Measurements from ENCODE around the gene IMPA2. TPM values are rescaled to one million over a fixed set of nuclear protein-coding genes. Genes with fewer than 3 reads are reported as not detected.
"Not testable (repeated sequence)": the region's sequence is repeated elsewhere in the genome, so short reads cannot be mapped to it uniquely, and the experiment has no call there.

The IMPA2 gene
- total RNA-seq, 4 donors from 2014 or later: 121 to 235 (median 164) TPM

GRCh38 chr18:12035481-12035880 is 54.2 kb downstream of the IMPA2 start:
- Histone ChIP-seq H3K27me3 (peaks cover 0 to 7% (median 0%) of the 10 kb centered on the region in 4 donors), H3K4me1 (peaks cover 29 to 93% (median 42%) of the 10 kb centered on the region in 3 donors), H3K4me3 (no peak overlapping the region), H3K27ac (peak overlapping the region; percentile 63 to 90 (median 84)), H3K36me3 (peaks cover 0 to 27% (median 3%) of the 10 kb centered on the region in 3 donors), H3K9me3 (no peaks in the 10 kb centered on the region)
- intact Hi-C loops (cut with DNase I): loop anchor here (10.0 kb wide), 1 partner anchor 181 kb away; the partner anchor contains the start of gene CHMP1B
- DNase-seq: no peak
- 34 to 90% methylated on average over 2 to 5 of the region's 6 CpGs for WGBS, 2 donors
- no peak for TF ChIP-seq POLR2A (IDR thresholded peaks at IDR 0.05)
- no peak for TF ChIP-seq CTCF (IDR thresholded peaks at IDR 0.05)

GRCh38 chr18:12036201-12036751 is 55.0 kb downstream of the IMPA2 start:
- Histone ChIP-seq H3K4me1 (peaks cover 25 to 85% (median 34%) of the 10 kb centered on the region in 3 donors), H3K9me3 (no peaks in the 10 kb centered on the region), H3K36me3 (peaks cover 0 to 21% (median under 1%) of the 10 kb centered on the region in 3 donors), H3K4me3 (no peak overlapping the region), H3K27ac (peak overlapping the region; percentile 63 to 90 (median 84)), H3K27me3 (peaks cover 0 to 7% (median 0%) of the 10 kb centered on the region in 4 donors)
- WGBS, 2 donors: 47 to 55% methylated on average over 6 to 8 of the region's 9 CpGs
- TF ChIP-seq POLR2A (IDR thresholded peaks at IDR 0.05) (no peak), CTCF (IDR thresholded peaks at IDR 0.05) (no peak)
- DNase-seq: no peak
- intact Hi-C loops (cut with DNase I): loop anchor here (10.0 kb wide), 1 partner anchor 181 kb away; the partner anchor contains the start of gene CHMP1B

GRCh38 chr18:12038082-12038638 is 56.9 kb downstream of the IMPA2 start:
- DNase-seq: no peak
- intact Hi-C loops (cut with DNase I): loop anchor here (10.0 kb wide), 1 partner anchor 183 kb away; the partner anchor contains the start of gene CHMP1B
- H3K4me3 ChIP-seq: peak overlapping the region; percentile 36 to 73 (median 54)
- no peaks in the 10 kb centered on the region for H3K9me3 ChIP-seq
- peaks cover 15 to 66% (median 17%) of the 10 kb centered on the region in 3 donors for H3K4me1 ChIP-seq
- H3K27me3 ChIP-seq: peaks cover 0 to 7% (median 0%) of the 10 kb centered on the region in 4 donors
- whole genome bisulfite sequencing, 2 donors: 18 to 33% methylated on average over 6 to 7 of the region's 27 CpGs
- peak overlapping the region; percentile 62 to 90 (median 84) for H3K27ac ChIP-seq
- TF ChIP-seq CTCF (IDR thresholded peaks at IDR 0.05) (no peak), POLR2A (IDR thresholded peaks at IDR 0.05) (peak in 2 of 4 donors; percentile 9 to 29)
- H3K36me3 ChIP-seq: peaks cover 0 to 16% (median 0%) of the 10 kb centered on the region in 3 donors

GRCh38 chr18:12038639-12039539 is 57.6 kb downstream of the IMPA2 start:
- intact Hi-C loops (cut with DNase I): loop anchor here (10.0 kb wide), 1 partner anchor 184 kb away; the partner anchor contains the start of gene CHMP1B
- TF ChIP-seq CTCF (IDR thresholded peaks at IDR 0.05): peak; percentile 95 to 99 (median 98)
- TF ChIP-seq POLR2A (IDR thresholded peaks at IDR 0.05): no peak
- Histone ChIP-seq H3K9me3 (no peaks in the 10 kb centered on the region), H3K36me3 (peaks cover 0 to 9% (median 0%) of the 10 kb centered on the region in 3 donors), H3K4me1 (peaks cover 13 to 59% (median 15%) of the 10 kb centered on the region in 3 donors), H3K27ac (peak overlapping the region; percentile 62 to 90 (median 84)), H3K27me3 (peaks cover 0 to 7% (median 0%) of the 10 kb centered on the region in 4 donors), H3K4me3 (peak overlapping the region; percentile 36 to 73 (median 54))
- WGBS, 2 donors: 4 to 9% methylated on average over 6 to 9 of the region's 74 CpGs
- DNase-seq: no peak

GRCh38 chr18:12039540-12039930 is 58.2 kb downstream of the IMPA2 start:
- intact Hi-C loops (cut with DNase I): loop anchor here (10.0 kb wide), 1 partner anchor 185 kb away; the partner anchor contains the start of gene CHMP1B
- DNase-seq, H3K4me3 ChIP-seq, H3K36me3 ChIP-seq, H3K27me3 ChIP-seq, H3K9me3 ChIP-seq, H3K27ac ChIP-seq: not testable (repeated sequence)
- 40 to 51% methylated on average over 6 of the region's 6 CpGs for WGBS, 2 donors
- peaks cover 13 to 52% (median 15%) of the 10 kb centered on the region in 3 donors for H3K4me1 ChIP-seq
